ENCODE results near the gene LTV1.
"Not testable (repeated sequence)": the region's sequence is repeated elsewhere in the genome, so short reads cannot be mapped to it uniquely, and the experiment has no call there.

Gene LTV1, protein sequence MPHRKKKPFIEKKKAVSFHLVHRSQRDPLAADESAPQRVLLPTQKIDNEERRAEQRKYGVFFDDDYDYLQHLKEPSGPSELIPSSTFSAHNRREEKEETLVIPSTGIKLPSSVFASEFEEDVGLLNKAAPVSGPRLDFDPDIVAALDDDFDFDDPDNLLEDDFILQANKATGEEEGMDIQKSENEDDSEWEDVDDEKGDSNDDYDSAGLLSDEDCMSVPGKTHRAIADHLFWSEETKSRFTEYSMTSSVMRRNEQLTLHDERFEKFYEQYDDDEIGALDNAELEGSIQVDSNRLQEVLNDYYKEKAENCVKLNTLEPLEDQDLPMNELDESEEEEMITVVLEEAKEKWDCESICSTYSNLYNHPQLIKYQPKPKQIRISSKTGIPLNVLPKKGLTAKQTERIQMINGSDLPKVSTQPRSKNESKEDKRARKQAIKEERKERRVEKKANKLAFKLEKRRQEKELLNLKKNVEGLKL

DNA sequence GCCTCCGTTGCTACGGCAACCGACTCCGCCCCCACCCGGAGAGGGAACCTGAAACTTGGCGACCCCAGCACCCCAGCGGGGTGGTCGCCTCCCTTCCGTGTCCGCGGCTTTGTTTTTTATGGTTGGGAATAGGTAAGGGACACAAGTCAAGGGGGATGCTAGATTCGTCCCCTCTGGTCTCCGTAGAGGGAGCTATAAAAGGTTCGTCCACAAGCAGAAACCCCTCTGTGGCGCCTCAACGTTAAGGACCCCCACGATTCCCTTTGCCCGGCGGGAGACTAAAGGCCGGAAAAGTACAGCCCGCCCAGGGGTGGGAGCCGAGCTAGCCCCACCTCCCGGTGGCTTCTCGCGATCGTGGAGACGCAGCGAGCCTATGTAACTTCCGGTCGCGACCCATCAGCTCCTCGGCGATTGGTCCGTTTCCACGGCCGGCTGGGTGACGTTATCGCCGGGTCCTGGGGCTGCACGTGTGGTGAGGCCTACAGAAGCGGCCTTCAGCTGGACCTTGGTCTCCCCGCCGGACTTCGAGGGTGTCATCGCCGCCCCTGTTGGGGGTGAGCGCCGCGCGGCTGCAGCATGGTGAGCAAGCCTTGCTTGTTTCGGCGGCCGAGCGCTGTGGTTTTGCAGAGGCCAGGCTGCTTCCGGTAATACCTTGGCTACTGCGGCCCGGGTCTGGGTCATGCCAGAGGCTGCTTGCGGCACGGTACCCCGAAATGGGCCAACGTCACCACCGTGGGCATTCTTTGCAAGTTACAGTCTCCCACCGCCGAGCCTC, at the start of gene LTV1:
Gene LTV1, plus strand, starts transcription at position 437 of the 775 bp plus-strand sequence. Its CDS starts 140 bp downstream, at position 577.
- peak; percentile 93 for DNase-seq (ENCODE audit: low read depth)

DNA sequence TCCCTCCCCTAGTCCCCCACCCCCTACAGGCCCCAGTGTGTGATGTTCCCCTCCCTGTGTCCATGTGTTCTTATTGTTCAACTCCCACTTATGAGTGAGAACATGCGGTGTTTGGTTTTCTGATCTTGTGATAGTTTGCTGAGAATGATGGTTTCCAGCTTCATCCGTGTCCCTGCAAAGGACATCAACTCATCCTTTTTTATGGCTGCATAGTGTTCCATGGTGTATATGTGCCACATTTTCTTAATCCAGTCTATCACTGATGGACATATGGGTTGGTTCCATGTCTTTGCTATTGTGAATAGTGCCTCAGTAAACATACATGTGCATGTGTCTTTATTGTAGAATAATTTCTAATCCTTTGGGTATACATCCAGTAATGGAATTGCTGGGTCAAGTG, 46.6 kb upstream of the LTV1 start:
- DNase-seq (ENCODE audit: low read depth) = not testable (repeated sequence)

DNA sequence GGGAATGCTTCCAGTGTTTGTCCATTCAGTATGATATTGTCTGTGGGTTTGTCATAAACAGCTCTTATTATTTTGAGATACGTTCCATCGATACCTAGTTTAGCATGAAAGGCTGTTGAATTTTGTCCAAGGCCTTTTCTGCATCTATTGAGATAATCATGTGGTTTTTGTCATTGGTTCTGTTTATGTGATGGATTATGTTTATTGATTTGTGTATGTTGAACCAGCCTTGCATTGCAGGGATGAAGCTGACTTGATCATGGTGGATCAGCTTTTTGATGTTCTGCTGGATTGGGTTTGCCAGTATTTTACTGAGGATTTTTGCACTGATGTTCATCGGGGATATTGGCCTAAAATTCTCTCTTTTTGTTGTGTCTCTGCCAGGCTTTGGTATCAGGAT, 44.7 kb upstream of the LTV1 start:
- not testable (repeated sequence) for DNase-seq (ENCODE audit: low read depth)

DNA sequence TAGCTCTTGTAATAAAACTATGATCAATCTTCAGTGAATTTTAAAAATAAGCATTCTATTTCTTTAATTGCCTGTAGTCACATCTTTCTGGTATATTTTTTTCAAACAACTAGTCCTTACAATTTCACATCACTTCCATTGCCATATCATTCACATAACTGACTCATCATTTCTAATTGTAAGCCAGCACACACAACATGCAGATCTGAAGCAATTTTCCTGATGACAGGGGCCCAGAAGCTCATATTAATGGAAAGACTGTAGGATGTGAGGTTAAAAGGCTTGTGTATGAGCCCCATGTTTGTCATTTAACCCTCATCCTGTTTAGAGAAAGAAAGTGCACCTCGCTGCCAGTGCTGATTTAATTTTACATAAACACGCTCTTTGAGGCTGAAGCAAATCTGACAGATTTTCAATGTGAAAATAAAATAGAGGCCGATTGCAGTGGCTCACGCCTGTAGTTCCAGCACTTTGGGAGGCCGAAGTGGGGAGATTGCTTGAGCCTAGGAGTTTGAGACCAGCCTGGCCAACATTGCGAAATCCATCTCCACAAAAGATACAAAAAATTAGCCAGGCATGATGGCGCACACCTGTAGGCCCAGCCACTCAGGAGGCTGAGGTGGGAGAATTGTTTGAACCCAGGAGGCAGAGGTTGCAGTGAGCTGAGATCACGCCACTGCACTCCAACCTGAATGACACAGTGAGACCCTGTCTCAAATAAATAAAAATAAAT, 40.1 kb upstream of the LTV1 start:
- DNase-seq (ENCODE audit: low read depth) = no peak

DNA sequence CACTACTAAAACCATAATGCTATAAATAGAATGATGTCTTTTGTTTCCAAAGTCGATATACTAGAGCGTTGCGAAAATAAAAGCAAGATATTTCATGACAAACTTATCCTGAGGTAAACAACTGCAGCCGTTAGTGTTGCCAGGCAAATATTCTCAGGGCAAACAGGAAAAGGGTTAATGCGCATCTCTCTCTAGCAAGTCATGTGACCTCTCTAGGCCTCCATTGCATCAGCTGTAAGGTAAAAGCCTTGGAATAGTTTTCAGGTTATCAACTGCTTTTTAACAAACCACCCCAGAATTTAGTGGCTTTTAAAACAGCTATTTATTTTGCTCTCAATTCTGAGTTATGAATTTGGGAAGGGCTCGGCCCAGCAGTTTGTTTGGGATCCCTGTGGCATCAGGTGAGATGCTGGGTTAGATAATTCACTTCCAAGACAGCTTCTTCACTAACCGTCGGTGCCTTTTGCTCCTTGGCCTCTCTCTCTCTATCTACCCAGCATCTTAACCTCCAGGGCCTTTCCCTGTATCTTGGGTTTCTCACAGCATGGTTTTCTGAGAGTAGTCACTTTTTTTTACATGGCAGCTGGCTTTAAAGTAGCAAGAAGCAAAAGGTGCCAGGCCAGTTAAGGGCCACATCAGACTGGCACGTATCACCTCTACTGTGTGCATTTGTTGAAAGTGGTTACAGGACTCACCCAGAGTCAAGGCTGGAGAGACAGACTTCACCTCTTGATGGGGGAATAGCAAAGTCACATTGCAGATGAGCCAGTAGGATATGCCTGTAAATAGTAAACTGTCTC, 39.2 kb upstream of the LTV1 start:
- no peak for DNase-seq (ENCODE audit: low read depth)

DNA sequence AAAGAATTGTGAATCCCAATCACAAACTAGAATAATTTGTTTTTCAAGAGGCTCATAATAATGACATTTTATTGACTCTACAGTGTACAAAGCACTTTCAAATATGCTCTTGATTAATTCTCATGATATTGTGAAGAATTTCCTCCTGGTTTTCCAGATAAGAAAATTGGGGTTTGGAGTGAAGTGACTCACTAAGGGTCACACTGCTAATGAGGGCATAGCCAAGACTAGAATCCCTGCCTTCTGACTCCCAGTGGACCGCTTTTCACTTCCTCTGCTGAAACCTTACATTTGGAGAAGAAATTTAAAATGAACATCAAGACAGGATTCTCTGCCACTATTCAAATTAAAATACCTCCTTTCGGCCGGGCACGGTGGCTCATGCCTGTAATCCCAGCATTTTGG, 38.3 kb upstream of the LTV1 start:
- DNase-seq (ENCODE audit: low read depth) = no peak

DNA sequence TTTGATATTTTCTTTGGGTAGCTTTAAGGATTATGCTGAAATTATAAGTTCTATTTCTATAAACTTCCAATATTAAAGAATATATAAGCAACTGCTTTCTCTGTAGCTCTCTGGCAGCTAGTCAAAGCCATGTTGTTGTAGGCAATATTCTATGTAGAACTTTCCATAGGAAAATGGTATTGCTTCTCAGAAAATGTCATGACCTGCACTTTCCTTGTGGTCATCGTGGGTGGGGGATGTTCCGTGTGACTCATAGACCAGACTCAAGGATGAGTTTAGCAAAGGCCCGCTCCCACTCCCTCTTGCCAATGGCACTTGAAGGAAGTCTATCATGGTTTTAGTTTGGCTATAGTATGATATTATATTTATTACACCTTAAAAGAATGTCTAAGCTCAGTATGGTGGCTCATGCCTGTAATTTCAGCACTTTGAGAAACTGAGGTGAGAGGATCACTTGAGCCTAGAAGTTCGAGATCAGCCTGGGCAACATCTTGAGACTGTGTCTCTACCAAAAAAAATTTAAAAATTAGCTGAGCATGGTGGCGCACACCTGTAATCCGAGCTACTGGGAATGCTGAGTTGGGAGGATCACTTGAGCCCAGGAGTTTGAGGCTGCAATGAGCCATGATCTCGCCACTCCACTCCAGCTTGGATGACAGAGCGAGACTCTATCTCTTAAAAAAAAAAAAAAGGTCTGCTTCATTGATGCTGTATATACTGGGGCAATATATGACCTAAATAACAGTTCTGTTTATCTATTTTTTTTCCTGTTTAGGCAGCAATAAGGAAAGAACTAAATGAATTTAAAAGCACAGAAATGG, 36.6 kb upstream of the LTV1 start:
- DNase-seq (ENCODE audit: low read depth) = peak; percentile 43

DNA sequence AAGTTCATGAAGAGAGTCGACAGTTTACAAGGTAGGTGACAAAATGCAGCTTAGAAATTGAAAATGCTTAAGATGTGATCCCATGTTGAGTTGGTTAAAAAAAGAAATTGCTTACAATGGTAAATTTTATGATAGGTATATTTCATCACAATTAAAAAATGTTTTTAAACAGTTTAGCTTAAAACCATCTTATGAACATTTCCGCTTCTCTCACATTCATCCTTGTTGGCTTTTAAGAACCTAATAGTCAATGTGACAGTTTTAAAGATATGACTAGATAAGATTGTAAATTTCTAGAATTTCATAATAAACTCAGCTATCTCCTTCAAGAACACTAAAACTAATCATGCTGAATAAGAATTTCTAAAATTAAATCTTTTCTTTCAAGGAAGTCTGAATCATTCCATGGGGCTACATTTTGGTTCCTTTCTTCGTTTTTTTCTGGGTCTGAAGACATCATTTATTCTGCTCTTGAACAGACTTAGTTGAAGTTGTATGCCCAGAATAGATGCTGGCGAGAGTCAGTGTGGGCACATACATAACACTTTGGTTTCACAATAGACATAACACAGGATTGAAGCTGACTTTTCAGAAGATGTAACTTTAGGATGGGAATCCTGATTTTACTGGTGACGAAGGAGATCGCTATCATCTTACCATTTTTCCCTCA, 35.9 kb upstream of the LTV1 start:
- DNase-seq (ENCODE audit: low read depth) = no peak

DNA sequence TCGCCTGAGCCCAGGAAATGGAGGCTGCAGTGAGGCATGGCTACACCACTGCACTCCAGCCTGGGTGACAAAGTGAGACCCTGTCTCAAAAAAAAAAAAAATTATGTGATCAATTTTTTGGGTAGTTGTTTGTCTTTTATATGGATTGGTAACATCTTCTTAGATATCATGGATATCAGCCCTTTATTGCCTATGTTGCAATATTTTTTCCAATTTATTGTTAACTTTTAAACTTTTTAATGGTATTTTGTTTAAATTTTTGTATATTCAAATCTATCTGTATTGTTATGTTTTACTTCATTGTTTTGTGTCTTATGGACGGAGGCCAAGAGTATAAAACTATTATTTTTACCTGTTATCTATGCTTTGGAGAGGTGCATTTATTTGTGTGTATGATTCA, 32.4 kb upstream of the LTV1 start:
- no peak for DNase-seq (ENCODE audit: low read depth)

DNA sequence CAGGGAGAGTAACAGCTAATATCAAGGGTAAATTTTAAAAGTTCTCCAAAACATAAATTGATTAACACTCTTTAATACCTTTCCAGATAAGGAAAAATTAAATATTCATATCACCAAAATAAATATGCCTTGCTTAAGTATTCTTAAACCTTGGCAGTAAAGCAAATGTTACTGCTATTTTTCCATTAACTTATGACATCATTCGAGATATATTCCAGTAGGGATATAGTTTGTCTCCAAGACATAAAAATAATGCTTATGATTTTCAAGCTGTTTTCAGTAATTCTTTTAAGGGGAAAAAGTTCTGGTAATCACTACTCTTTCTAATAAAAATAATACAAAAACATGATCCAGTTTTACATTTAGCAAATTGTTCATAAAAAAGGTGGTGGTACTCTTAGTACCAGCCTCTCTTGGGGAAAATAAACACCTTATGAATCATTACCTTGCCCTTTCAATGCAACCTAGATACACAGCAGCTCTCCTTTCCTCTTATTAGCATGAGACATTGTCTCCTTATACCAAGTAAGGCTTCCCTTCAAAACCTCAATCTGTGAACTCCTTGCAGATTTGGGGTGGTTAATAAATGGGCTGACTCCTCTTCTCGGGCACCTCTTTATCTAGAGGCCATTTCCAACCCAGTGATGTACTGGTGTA, 31.5 kb upstream of the LTV1 start:
- DNase-seq (ENCODE audit: low read depth) = no peak

DNA sequence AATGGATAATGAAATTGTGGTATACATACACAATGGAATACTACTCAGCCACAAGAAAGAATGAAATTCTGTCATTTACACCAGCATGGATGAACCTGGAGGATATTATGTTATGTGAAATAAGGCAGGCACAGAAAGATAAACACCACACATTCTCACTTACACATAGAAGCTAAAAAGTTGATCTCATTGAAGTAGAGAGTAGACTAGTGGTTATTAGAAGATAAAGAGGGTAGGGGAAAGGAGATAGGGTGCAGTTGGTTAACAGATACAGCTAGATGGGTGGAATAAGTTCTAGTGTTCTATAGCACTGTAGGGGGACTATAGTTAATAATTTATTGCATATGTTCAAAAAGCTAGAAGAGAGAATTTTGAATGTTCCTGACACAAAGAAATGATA, 25.5 kb upstream of the LTV1 start:
- no peak for DNase-seq (ENCODE audit: low read depth)

DNA sequence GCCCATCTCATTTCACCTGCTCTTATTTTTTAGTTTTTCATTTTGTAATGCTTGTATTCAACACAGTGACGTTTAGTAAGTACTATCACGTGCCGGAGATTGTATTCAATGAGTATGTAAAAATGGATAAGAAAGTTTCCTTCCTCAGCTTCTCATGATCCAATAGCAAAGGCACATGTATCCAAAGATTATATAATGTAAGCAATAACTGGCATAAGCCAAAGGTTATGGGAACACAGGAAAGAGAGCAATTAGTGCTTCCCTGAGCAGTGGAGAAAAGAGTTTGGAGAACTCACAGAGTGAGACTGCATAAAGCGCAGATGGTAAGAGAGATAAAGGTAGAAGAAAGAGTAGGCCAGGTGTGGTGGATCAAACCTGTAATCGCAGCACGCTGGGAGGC, 21.8 kb upstream of the LTV1 start:
- DNase-seq (ENCODE audit: low read depth) = no peak

DNA sequence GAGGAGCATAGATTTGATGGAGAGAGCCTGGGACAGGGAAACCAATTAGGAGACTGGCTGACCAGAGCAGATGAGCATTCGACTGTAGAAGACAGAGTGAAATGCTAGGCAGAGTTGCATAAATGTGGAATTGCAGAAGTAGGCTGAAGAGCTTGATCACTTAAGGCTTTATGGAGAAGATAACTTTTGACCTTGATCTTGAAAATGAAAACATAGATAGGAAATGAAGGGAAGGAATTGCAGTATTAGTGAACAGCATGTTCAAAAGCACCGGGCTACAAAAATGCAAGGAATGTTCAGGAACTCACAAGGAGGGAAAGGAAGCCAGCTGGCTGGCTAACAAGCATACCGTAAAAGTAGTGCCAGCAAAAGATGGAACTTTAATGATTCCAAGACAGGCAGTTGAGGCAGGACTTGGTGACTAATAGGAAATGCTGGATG, 20.5 kb upstream of the LTV1 start:
- no peak for DNase-seq (ENCODE audit: low read depth)

DNA sequence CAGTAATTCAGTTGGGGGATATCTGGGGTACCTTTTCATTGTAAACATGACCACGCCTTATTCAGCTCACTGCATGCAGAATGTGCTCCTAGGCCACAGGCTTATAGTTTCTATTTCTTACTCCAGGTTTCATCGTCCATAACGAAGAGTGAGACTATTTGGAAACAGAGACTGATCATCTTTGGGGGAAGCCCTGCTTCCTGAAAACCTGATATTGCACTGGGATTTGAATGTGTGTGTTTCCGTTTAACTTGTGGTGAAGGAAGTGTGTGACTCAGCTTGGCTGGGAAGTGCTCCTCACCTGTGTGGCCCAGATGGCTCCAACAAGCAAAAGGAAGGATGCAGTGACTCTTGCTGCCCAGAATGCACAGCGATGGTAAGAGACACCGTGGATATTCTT, 19.6 kb upstream of the LTV1 start:
- no peak for DNase-seq (ENCODE audit: low read depth)

DNA sequence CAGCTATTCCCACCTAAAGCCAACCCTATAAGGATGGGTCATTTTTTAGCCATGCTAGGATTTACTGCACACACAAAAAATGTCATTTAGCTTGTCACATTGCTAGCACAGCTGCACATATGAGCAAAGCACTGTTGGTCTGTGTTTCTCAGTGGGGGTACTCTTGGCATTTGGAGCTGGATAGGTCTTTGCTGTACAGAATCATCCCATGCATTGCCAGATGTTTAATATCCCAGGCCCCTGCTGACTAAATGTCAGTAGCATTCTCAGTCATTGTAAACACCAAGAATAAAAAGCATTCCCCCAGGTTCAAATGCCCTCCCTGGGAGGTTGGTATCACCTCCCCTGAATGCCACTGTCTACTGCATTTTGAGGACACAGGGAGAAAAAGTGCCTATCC, 14.6 kb upstream of the LTV1 start:
- no peak for DNase-seq (ENCODE audit: low read depth)

DNA sequence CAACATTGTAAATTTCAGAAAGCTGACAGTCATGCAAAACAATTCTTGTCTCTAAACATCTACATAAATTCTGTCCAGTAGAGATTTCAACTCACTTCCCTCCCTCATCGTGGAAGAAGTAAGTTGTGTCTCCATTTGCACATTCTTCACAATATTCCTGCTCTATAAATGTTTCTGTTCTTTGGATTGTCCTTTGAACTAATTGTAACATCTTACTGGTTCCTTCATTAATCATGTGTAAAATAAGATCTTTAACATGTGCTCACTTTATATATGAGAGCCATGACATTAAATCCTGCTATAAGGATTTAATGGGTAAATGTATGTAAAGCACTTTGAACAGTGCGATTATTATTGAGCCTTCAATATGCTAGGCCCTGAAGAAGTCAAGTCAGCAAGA, 7.0 kb upstream of the LTV1 start:
- DNase-seq (ENCODE audit: low read depth) = no peak

DNA sequence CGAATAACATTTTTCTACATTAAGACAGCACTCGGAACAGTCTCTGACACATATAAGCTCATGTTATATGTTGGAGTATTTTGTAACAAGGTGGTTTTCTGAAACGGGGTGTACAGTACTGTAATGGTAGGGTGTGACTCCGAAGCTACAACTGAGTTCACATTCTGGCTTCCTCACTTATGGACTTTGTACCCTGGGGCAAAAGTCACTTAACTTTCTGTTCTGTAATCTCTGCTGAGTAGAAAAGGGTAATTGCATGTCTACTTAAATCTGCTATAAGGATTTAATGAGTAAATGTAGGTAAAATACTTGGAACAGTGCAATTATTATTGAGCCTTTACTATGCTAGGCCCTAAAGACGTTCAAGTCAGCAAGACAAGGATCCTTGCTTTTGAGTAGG, 4.7 kb upstream of the LTV1 start:
- no peak for DNase-seq (ENCODE audit: low read depth)

DNA sequence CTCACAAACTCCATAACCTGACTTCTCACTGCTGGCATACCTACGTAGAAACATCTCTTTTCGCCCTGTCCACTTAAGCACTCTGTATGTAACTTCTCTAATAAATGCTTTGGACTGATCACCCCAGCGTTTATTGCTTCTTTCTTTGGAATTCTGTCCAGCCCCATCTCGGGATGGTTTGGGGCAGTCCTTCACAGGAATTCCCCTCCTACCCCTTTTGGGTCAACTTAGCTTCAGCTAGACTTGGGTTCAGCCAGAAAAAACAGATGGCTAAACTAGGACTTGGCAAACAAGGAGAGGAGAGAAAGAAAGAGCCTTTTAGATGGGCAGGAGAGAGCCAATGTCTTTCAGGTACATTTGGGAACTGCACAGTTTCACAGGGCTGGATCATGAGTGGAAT, 3.9 kb upstream of the LTV1 start:
- no peak for DNase-seq (ENCODE audit: low read depth)

DNA sequence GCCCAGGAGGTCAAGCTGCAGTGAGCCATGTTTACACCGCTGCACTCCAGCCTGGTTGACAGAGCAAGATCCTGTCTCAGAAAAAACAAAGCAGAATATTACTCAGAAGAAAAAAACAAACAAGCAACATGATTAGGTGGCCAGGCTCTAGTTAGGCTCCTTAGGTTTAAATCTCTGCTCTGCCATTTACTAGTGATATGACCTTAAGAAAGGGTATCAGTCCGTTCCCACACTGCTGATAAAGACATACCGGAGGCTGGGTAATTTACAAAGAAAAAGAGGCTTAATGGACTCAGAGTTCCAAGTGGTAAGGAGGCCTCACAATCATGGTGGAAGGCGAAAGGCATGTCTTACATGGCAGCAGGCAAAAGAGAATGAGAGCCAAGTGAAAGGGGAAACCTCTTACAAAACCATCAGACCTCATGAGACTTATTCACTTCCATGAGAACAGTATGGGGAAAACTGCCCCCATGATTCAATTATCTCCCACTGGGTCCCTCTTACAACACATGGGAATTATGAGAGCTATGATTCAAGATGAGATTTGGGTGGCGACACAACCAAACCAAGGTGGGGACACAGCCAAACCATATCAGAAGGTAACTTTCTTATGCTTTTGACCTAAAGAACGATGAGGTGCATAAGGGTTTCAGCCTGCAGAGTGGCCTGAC, 2.4 kb upstream of the LTV1 start:
- DNase-seq (ENCODE audit: low read depth) = no peak
